Endometrial microvascular endothelial cells (primary cell): ENCODE measurements around the gene NIPSNAP3A. TPM values are rescaled to one million over a fixed set of nuclear protein-coding genes. Genes with fewer than 3 reads are reported as not detected.
"Not testable (repeated sequence)": the region's sequence is repeated elsewhere in the genome, so short reads cannot be mapped to it uniquely, and the experiment has no call there.

ENCODE experiments used
- in situ Hi-C: cut with HindIII; loops from 2 replicates; pipeline ENCODE4 v1.10.0; 2017; ENCODE audit warnings: low sequenced_read_pairs, low pct_unique_long_range_greater_than_20kb; ENCODE audit errors: inconsistent ontology term
- total RNA-seq: library from RNA; depleted of rRNA; stranded (reverse); fragments of >200 nt; gene quantifications from one replicate; pipeline ENCODE4 v1.2.3, GENCODE V29; 2015; ENCODE audit errors: inconsistent ontology term

Gene NIPSNAP3A
- total RNA-seq = 68.4 TPM

DNA sequence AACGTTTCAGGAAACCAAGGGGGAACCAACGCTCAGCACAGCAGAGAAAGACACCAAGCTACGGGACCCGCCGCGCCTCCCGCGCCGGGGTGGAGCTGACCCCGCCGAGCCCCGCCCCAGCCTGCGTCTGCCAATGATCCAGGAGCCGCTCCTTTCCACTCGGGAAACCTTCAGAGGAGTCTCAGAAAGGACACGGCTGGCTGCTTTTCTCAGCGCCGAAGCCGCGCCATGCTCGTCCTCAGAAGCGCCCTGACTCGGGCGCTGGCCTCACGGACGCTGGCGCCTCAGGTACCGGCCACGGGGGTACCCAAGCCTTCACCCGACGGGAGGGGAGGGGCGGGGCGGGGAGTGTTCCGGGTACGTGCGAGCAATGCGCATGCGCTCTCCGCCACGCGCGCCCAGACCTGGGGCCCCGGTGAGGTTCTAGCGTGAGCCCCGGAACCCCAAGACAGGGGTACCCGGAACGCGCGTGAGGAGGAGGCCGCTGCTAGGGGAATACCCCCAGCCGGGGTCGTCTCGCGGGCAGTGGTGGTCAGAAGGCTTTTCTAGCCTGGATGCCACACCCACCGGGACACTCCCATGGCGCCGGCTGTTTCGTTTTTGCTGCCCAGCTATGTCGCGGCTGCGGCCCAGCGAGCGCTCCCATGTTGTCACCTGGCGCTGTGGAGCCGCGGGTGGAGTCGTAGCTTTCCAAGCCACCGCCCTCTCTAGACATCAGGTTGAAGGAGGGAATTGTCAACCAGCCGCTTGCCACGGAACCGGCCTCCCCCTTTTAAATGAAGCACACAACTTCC is at the start of gene NIPSNAP3A:
Gene NIPSNAP3A, plus strand, starts transcription at position 119 of the 794 bp plus-strand sequence. Its CDS starts 110 bp downstream, at position 229.
- in situ Hi-C loops = no loop called here

DNA sequence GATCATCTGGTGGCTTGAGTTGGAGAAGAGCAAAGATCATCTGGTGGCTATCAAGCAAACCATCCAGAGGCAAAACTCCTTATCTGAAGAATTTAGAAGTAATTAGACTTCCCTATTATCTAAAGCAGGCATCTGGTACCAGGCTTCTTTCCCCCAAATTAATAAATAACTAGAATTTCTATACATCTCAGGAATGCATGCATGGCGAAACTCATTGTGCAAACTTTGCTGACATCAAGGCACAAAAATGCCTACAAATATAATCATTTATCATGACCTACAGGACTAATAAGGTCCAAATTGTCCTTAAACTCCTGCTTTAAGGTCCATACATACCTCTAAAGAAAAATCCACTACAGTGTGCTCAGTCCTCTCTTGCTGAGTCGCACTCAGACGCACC is 47.2 kb upstream of the NIPSNAP3A start:
- in situ Hi-C loops = no loop called here

DNA sequence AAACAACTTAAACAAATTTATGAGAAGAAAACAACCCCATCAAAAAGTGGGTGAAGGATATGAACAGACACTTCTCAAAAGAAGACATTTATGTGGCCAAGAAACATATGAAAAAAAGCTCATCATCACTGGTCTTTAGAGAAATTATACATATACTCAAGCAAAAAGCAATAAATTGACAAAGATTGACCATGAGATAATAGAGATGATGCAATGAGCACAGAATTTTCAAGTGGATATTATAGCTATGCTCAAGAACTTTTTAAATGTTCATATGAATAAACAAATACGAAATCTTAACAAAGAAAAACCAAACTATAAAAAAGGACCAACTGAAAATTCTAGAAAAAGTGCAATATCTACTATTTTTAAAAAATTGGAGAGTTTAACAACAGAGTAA is 38.7 kb upstream of the NIPSNAP3A start:
- in situ Hi-C loops = not testable (repeated sequence)

DNA sequence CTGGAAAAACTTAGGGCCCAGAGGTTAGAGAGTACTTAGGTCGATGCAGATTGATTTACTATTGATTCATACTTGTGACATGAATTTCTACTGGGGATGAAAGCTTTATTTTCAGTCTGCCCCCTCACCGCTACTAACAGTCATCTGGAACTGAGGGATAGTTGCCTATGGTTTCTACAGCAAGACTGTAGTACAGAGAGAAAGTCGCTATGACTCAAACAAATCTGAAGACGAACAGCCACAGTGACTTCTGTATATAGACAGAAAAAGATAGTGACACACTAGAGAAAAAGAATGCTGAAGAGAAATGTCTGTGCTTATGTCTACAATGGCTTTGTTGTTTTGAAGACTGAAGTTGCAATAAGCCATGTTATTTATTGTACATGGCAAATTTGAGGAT is 35.9 kb upstream of the NIPSNAP3A start:
- in situ Hi-C loops = no loop called here

DNA sequence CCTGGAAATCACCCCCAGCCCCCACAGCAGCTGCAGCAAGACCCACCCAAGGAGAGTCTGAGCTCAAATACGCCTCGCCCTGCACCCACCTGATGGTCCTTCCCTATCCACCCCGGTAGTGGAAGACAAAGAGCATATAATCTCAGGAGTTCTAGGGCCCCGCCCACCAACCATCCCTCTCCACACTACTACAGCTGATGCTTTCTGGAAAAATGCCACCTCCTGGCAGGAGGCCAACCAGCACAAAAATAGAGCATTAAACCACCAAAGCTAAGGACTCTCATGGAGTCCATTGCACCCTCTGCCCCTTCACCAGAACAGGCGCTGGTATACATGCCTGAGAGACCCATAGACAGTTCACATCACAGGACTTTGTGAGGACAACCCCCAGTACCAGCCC is 22.5 kb upstream of the NIPSNAP3A start:
- in situ Hi-C loops = no loop called here

DNA sequence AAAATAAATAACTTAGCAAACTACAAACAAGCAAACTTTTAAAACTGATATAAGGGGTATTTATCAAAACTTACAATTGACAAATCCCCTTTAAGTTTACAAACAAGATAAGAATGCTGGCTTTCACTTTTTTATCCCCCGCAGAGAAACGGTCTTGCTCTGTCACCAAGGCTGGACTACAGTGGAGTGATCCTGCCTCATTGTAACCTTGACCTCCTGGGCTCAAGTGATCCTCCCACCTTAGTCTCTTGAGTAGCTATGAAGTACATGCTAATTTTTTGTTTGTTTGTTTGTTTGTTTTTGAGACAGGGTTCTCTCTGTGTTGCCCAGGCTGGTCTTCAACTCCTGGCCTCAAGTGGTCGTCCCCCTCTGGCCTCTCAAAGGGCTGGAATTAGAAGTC is 9.0 kb upstream of the NIPSNAP3A start:
- in situ Hi-C loops = no loop called here

DNA sequence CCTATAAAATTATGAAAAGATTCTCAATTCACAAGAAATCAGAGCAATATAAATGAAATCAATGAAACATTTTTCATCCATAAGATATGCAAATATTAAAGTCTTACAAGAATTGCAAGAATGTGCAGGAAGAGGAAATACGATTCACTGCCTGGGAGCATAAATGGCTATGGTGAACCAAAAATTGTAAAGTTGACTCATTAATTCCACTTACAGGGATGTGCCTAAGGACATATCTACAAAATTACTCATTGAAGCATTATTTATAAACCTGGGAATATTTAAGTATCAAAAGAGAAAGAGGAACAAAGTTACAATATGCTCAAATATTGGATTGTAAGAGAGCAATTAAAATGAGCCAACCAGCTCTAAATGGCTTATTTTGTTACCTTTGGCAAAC is 6.9 kb upstream of the NIPSNAP3A start:
- in situ Hi-C loops = no loop called here

DNA sequence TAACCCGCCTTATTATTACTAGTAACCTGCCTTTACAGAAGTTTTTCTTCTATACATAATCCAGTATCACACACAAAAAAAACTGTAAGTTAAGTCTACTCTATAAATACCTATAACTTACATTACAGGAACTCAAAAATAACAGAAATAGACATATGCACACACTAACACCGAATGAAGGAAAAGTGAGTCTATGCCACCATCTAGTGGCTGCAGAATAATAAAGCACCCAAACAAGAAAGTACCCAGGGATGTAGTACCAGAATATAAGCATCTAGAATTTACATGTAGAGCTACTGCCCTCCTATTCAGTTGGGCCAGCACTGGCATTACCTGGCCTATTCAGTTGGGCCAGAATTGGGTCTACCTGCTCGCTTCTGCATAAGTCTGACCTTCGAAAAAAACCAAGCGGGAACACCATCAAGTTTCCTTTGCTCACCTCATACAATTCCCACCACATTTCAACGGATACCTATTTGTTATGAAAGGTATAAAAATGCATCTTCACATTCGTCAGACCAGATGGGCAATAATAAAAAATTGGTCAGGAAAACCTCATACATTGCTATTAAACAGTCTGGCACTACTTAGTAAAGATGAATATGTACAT is 4.0 kb upstream of the NIPSNAP3A start:
- in situ Hi-C loops = no loop called here

DNA sequence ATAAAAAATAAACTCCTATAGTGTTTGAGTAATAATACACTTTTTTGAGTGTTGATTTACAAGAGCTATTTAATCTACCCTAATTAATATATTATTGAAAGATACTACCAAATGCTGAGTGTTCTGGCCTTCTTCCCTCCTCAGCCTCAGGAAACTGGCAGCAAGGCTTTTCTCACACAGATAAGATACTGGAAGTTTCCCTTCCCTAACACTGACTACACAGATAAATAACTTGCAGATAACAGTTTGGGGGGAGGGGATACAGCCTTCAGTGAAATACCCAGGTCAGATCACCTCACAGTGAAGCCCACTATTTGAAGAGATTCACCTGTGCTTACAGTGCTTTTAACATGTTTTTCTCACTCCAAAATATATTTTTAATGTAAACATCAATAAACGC is 1.6 kb upstream of the NIPSNAP3A start:
- in situ Hi-C loops = no loop called here

DNA sequence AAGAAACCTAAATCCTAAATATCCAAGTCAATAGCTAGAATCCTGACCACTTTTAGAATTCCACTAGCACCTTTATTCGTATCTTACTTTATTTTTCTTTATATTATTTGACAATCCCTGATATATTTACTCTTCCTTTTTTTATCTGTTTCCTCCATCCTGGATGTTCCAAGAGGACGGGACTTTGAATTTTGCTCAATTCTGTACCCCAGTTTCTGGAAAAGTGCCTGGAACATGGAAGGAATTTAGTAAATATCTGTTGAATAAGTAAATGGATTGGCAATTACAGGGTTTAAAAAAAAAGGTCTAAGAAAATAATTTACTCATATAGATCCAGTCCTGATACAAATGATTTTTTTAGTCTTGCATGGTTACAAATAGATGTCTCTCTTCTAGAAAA is 1.2 kb upstream of the NIPSNAP3A start:
- in situ Hi-C loops = no loop called here

DNA sequence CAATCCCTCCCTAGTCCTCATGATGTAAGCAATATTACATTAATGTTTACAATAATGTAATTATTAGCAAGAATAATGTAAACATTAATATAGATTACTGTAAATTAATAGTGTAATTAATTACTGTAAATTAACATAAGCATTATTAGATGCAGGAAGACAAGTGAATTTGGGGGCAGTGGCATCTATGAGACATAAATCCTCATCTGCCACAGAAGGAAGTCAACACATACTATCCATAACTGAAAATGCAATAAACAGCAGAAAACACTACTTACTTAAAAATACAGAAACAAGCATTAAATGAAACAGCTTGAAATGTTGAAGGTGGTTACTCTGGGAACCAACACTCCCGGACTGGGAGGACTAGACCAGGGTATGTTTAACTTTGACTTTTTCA is 685 bp upstream of the NIPSNAP3A start:
- in situ Hi-C loops = no loop called here

DNA sequence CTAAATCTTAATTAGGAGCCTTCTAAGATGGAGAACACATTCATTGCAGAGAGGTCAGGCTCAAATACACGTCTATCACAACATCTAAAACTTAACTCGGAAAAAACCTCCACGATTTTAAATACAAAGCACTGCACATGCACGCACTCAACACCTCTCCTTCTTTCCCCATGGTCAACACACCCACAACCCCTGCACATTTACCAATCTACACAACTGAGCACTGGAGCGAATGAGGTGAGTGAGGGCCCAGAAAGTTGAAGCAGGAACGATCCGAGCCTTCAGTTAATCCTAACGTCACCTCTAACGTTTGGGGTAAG is 278 bp upstream of the NIPSNAP3A start:
- in situ Hi-C loops = no loop called here

DNA sequence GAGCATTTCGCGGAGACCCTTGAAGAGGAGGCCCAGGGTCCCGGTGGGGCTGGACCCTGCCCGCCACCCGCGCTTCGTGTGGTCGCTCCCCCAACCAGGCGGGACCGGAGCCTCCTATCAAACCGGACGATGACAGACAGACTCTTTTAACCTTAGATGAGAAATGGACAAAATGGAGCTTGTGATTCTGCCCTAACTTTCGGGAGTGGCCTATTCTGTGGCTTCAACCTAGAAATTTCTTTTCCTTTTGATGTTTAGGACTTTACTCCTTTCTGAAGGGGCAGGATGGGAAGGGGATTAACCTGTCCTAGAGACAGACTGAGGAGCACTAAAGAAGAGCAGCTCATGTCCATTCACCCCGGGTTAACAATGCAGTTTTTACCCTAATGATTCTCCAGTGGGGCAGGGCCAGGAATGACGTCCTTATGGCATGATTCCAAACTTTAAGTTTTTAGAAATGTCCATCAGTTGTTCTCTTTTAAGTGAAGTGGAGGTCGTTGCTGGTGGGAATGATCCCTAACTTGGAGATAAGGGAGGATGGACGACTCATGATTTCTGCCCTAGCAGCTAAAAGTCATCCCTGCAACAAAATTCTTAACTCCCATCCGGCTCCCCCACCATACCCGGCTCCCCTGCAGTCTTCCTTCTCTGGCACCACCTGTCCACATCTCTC is 1.0 kb downstream of the NIPSNAP3A start:
- in situ Hi-C loops = no loop called here

DNA sequence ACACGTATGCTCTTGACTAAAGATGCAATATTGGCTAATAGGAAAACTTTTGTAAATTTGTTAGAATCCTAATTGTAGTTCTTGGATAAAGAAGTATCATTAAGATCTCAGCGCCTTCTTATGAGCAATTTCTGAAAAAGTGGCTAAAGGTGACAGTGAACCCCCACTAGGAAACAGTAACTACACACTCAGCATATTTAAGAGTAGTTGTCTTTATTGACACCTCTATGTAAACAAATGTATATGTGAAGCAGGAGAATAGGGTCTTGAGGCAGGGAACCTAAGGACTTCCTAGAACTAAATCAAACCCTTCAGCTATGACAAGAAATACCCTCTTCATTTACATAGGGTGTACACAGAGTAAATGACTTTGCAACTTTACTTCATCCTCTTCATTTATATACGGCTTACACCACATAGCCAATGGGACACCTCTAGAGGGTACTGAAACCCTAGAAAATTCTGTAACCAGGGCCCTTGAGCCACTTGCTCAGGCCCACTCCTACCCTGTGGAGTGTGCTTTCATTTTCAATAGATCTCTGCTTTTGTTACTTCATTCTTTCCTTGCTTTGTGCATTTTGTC is 2.8 kb downstream of the NIPSNAP3A start:
- in situ Hi-C loops = no loop called here

DNA sequence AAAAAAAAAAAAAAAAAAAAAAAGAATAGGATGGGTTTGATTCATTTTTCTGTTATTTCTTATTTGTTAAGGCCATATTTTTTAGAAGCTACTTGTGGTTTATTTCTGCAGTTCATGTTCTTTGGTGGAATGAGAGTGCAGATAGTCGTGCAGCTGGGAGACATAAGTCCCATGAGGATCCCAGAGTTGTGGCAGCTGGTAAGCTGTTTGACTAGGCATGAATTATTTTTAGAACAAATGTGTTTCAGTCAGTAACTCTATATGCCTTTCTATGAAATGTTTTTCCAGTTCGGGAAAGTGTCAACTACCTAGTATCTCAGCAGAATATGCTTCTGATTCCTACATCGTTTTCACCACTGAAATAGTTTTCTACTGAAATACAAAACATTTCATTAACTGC is 11.5 kb downstream of the NIPSNAP3A start:
- in situ Hi-C loops = no loop called here

DNA sequence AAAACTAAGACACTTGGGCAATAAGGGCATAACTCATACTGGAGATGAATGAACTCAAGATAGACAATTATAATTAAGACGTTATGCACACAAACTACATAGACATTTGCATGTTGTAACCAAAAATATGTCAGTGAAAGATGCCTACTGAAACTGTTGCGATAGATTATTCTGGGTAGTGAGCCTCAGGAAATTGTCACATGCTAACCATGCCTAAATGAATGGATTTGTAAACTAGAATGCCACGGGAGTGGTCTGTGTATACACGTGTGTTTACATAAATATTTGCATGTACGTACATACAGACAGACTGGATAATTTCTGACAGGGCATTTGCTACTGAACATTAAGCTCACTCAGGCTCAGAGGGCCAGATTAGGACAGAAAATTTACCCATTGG is 17.7 kb downstream of the NIPSNAP3A start:
- in situ Hi-C loops = no loop called here

DNA sequence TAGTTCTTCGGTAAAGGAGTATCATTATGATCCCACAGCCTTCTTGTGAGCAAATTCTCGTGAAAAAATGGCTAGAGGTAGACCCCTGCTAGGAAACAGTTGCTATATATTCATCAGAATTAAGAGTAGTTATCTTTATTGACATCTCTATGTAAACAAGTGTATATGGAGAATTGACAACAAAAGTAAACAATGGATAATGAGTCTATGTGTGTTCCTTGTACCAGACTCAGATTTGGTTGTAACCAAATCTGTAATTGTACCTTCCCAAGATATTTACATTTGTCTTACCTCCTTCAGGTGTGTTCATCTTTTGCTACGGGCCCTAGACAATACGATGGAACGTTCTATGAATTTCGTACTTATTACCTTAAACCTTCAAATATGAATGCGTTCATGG is 18.5 kb downstream of the NIPSNAP3A start:
- in situ Hi-C loops = no loop called here

DNA sequence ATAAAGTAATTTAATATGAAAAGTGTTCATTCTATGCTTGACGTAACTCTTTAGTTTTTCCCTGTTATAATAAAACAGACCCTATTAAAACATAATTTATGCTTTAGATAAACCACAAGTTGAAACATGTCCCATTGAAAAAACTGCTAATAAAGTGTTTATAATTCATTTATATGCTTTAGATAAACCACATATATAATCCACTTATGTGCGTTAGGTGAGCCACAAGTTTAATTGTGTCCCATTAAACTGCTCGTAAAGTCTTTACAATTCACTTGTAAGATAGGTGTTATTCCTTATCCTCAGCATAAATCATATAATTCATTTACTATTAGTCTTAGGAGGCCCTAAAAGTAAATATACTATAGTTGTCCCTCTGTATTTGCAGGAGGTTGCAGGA is 20.0 kb downstream of the NIPSNAP3A start:
- in situ Hi-C loops = no loop called here

DNA sequence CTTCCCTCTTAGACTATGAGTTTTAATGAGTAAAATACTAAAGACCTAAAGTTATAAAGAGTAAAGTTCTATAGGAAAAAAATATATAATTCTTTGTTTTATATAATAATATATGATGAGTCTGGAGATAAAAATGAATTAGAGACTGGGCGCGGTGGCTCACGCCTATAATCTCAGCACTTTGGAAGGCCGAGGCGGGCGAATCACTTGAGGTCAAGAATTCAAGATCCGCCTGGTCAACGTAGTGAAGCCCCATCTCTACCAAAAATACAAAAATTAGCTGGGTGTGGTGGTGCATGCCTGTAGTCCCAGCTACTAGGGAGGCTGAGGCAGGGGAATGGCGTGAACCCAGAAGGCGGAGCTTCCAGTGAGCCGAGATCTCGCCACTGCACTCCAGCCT is 21.5 kb downstream of the NIPSNAP3A start:
- in situ Hi-C loops = not testable (repeated sequence)

DNA sequence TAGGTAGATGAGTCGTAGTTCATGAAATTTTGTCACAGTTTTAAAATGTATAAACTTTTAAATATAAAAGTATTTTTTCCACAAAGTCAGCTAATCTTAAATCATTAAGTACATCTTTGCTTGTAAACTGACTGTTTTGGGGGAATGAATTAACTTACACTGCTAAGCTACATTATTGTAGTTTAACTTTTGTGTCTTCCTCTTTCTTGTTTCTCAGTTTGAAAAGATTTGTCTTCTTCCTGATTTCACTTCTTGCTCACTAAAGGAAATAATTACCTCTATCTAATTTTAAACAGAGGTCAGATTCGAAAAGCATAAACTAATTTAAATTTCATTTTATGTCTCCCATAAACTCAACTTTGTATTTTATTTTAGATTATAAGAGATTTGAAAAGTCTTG is 22.2 kb downstream of the NIPSNAP3A start:
- in situ Hi-C loops = no loop called here
